Smooth muscle cell (in vitro differentiated cells): ENCODE measurements around the gene KLK13. TPM values are rescaled to one million over a fixed set of nuclear protein-coding genes. Genes with fewer than 3 reads are reported as not detected.

Experiments
- DNase-seq: peaks from one replicate; lab custom pipeline; 2025; ENCODE audit not compliant: unreplicated experiment; lab: John Stamatoyannopoulos, UW
- H2AFZ ChIP-seq: fragments of 200-600 bp; sonication (generic); 2 replicates; pipeline ENCODE4 v1.6.0; 2016; ENCODE audit warnings: antibody characterized with exemption, low read depth, mild to moderate bottlenecking
- H3F3A ChIP-seq: fragments of 200-600 bp; sonication (generic); 2 replicates; pipeline ENCODE4 v1.6.0; 2017; ENCODE audit warnings: antibody characterized with exemption, low read depth
- H3K27ac ChIP-seq: fragments of 200-600 bp; sonication (generic); 2 replicates; pipeline ENCODE4 v1.5.1; 2016; ENCODE audit warnings: low read depth, mild to moderate bottlenecking
- H3K27me3 ChIP-seq: fragments of 200-600 bp; sonication (generic); 2 replicates; pipeline ENCODE4 v1.6.1; 2016; ENCODE audit warnings: low read depth, mild to moderate bottlenecking
- H3K36me3 ChIP-seq: fragments of 200-600 bp; sonication (generic); 2 replicates; pipeline ENCODE4 v1.5.1; 2016; ENCODE audit warnings: low read depth
- H3K4me1 ChIP-seq: fragments of 200-600 bp; sonication (generic); 2 replicates; pipeline ENCODE4 v1.5.1; 2016; ENCODE audit warnings: low read depth
- H3K4me2 ChIP-seq: fragments of 200-600 bp; sonication (generic); 2 replicates; pipeline ENCODE4 v1.6.0; 2016; ENCODE audit warnings: mild to moderate bottlenecking
- H3K4me3 ChIP-seq: fragments of 200-600 bp; sonication (generic); 2 replicates; pipeline ENCODE4 v1.5.1; 2016; ENCODE audit warnings: mild to moderate bottlenecking
- H3K79me2 ChIP-seq: fragments of 200-600 bp; sonication (generic); 2 replicates; pipeline ENCODE4 v1.6.0; 2016; ENCODE audit warnings: low read depth, mild to moderate bottlenecking
- H3K9ac ChIP-seq: fragments of 200-600 bp; sonication (generic); 2 replicates; pipeline ENCODE4 v1.6.0; 2016; ENCODE audit warnings: low read depth
- H3K9me3 ChIP-seq: fragments of 200-600 bp; sonication (generic); replicated peaks from 2 replicates; pipeline ENCODE4 v1.5.1; 2016; ENCODE audit warnings: low read depth
- H4K20me1 ChIP-seq: fragments of 200-600 bp; sonication (generic); 2 replicates; pipeline ENCODE4 v1.6.0; 2016; ENCODE audit warnings: low read depth
- WGBS: methylation state at CpG from one replicate; pipeline ENCODE4 v1.1.7; 2016; ENCODE audit warnings: low lambda C conversion rate; 5-methylcytosine and 5-hydroxymethylcytosine counted together
- polyA plus RNA-seq: library from polyadenylated mRNA; unstranded; fragments of >200 nt; fragmentation: Nextera tagmentation; extraction: Ambion mirVana; gene quantifications from 2 replicates; pipeline ENCODE4 v1.2.1, GENCODE V29; 2016
- total RNA-seq: library from RNA; depleted of rRNA; stranded (reverse); fragments of >200 nt; gene quantifications from 2 replicates; pipeline ENCODE4 v1.2.3, GENCODE V29; 2014
- TF ChIP-seq, protein P1 (sequence below): fragments of 200-600 bp; sonication (generic); IDR thresholded peaks from 2 replicates; pipeline ENCODE4 v1.5.1; 2017; ENCODE audit warnings: borderline replicate concordance, mild to moderate bottlenecking, antibody characterized with exemption; ENCODE audit not compliant: insufficient read depth, poor library complexity, severe bottlenecking

Gene KLK13
- total and polyA plus RNA-seq, 2 experiments from 2014 or later: 0.72 to 1.3 TPM

DNA sequence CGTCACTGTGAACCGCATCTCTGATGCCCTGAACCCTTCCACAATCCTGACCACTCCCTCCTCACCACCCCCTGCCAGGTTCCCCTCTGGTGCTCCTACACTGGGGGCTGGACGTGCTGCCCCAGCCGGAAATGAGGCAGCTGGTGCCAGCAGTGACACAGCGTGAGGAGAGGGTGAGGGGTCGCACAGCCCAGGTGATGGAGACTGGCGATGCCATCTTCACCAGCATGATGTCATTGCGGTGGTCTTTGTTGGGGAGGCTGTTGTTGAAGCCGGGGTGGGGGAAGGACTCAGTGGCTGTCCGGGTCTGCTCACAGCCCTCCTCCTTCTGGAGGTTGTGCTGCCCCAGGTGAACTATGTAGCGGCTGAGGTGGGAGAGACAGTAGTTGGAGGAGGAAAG, 40.9 kb downstream of the KLK13 start:
- WGBS: 73% methylated on average over 11 of the region's 11 CpGs
- Histone ChIP-seq H3K79me2 (no peaks in the 10 kb centered on the region), H4K20me1 (no peaks in the 10 kb centered on the region), H3K9me3 (no peaks in the 10 kb centered on the region), H3K27ac (no peak overlapping the region), H3F3A (no peaks in the 10 kb centered on the region), H2AFZ (no peak overlapping the region), H3K9ac (no peak overlapping the region), H3K27me3 (peaks cover 20% of the 10 kb centered on the region), H3K4me2 (no peak overlapping the region), H3K4me3 (no peak overlapping the region), H3K36me3 (no peaks in the 10 kb centered on the region), H3K4me1 (peaks cover 7% of the 10 kb centered on the region)
- DNase-seq: no peak
- TF ChIP-seq, protein P1, sequence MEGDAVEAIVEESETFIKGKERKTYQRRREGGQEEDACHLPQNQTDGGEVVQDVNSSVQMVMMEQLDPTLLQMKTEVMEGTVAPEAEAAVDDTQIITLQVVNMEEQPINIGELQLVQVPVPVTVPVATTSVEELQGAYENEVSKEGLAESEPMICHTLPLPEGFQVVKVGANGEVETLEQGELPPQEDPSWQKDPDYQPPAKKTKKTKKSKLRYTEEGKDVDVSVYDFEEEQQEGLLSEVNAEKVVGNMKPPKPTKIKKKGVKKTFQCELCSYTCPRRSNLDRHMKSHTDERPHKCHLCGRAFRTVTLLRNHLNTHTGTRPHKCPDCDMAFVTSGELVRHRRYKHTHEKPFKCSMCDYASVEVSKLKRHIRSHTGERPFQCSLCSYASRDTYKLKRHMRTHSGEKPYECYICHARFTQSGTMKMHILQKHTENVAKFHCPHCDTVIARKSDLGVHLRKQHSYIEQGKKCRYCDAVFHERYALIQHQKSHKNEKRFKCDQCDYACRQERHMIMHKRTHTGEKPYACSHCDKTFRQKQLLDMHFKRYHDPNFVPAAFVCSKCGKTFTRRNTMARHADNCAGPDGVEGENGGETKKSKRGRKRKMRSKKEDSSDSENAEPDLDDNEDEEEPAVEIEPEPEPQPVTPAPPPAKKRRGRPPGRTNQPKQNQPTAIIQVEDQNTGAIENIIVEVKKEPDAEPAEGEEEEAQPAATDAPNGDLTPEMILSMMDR: no peak

DNA sequence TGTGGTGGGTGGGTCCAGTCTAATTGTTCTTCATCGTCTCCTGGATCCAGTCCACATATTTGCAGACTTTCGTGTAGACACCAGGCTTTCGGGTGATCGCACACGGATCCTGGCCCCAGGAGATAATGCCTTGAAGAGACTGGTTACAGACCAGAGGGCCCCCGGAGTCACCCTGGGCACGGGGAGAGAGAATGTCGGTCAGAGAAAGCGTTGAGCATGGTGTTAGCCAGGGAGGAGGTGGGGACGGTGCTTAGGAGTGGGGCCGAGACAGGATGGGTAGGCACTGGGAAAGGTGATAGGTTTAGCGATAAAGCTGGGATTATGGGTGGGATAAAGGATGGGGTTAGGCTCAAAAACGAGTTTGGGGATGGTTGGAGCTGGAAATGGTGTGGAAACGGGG, 42.4 kb downstream of the KLK13 start:
- peaks cover 11% of the 10 kb centered on the region for H3K4me1 ChIP-seq
- H3F3A ChIP-seq: no peaks in the 10 kb centered on the region
- no peaks in the 10 kb centered on the region for H3K36me3 ChIP-seq
- no peak overlapping the region for H2AFZ ChIP-seq
- no peak for DNase-seq
- TF ChIP-seq, protein P1: no peak
- no peaks in the 10 kb centered on the region for H4K20me1 ChIP-seq
- H3K27ac ChIP-seq: no peak overlapping the region
- peaks cover 34% of the 10 kb centered on the region for H3K27me3 ChIP-seq
- no peak overlapping the region for H3K4me3 ChIP-seq
- no peak overlapping the region for H3K9ac ChIP-seq
- WGBS: 83% methylated on average over 14 of the region's 14 CpGs
- no peak overlapping the region for H3K4me2 ChIP-seq
- no peaks in the 10 kb centered on the region for H3K79me2 ChIP-seq
- H3K9me3 ChIP-seq: no peaks in the 10 kb centered on the region

DNA sequence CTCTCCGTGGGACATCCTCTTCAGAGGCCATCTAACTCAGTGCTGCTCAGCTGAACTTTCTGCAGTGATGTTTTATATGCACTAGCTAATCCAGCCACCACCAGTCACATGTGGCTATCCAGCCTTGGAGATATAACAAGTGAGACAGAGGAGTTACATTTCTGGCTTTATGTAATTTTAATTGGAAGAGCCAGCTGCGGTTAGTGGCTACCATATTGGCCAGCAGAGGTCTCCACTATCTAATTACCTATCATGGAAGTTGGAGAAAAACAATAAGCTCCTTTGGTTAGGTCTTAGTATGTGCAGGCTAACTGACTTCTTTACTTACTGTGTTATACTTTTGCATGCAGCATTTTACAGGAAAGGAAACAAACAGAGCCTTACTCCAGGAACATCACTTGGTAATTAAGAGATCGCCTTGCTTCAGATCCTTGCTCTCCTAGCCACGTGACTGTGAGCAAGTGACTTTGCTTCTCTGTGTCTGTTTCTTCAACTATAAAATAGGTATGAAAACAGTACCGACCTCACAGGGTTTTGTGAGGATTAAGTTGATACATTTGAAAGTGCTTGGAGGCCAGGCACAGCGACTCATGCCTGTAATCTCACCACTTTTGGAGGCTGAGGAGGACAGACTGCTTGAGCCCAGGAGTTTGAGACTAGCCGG, 43.8 kb downstream of the KLK13 start:
- Histone ChIP-seq H4K20me1 (no peaks in the 10 kb centered on the region), H3F3A (no peaks in the 10 kb centered on the region), H3K4me3 (no peak overlapping the region), H3K27me3 (peaks cover 46% of the 10 kb centered on the region), H3K9ac (no peak overlapping the region), H3K4me2 (no peak overlapping the region), H3K4me1 (peaks cover 14% of the 10 kb centered on the region), H3K27ac (no peak overlapping the region), H3K79me2 (no peaks in the 10 kb centered on the region), H3K36me3 (no peaks in the 10 kb centered on the region), H3K9me3 (no peaks in the 10 kb centered on the region), H2AFZ (no peak overlapping the region)
- no peak for DNase-seq
- WGBS: 34% methylated on average over 7 of the region's 7 CpGs
- TF ChIP-seq, protein P1: peak; percentile 64

DNA sequence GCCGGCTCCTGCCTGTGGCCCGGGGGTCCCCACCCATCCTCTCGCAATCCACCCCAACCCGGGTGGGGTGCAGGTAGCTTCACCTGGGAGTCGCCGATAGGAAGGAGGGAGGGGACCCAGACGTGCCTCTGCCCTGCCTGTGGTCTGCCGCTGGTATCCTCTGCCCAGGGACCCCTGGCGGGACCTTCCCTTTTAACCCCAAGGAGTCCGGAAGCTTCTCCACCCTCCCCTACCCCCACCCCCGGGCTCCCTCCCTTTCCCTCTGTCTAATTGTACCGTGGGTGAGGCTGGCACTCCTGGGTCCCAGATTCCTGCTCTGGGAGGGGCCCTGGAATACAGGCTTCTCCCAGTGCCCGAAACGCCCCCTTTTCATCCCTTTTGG, 45.4 kb downstream of the KLK13 start, which contains the start of gene KLK10:
KLK10 (minus strand) TSS at position 166 of the 382 bp plus-strand sequence. CDS start 579 bp downstream, outside the sequence.
- H3K4me3 ChIP-seq: peak within 1 kb of the TSS; percentile 10
- H2AFZ ChIP-seq: no peak within 1 kb of the TSS
- H3K36me3 ChIP-seq: no peaks in the 10 kb centered on the region
- peak within 1 kb of the TSS; percentile 69 for H3K4me2 ChIP-seq
- H3K79me2 ChIP-seq: no peaks in the 10 kb centered on the region
- H3K9me3 ChIP-seq: no peaks in the 10 kb centered on the region
- DNase-seq: no peak
- H3K9ac ChIP-seq: no peak within 1 kb of the TSS
- peaks cover 14% of the 10 kb centered on the region for H3K4me1 ChIP-seq
- H4K20me1 ChIP-seq: no peaks in the 10 kb centered on the region
- TF ChIP-seq, protein P1: no peak
- H3F3A ChIP-seq: no peaks in the 10 kb centered on the region
- 21% methylated on average over 7 of the region's 14 CpGs for WGBS
- no peak within 1 kb of the TSS for H3K27ac ChIP-seq
- H3K27me3 ChIP-seq: peaks cover 60% of the 10 kb centered on the region
